Kidney epithelial cell (primary cell): ENCODE data around the gene INPP5B. TPM values are rescaled to one million over a fixed set of nuclear protein-coding genes. Genes with fewer than 3 reads are reported as not detected.
A peak's percentile ranks its signal among the peaks of the same experiment; 100 is the strongest.

Experiments used
- DNase-seq: peaks from one replicate; pipeline ENCODE4 v3.0.0-alpha.2; 2010; ENCODE audit warnings: low read depth
- H3K27me3 ChIP-seq: 2 replicates; pipeline ENCODE4 v1.6.0; 2011; ENCODE audit warnings: low read length; ENCODE audit not compliant: control insufficient read depth, insufficient read depth
- H3K36me3 ChIP-seq: 2 replicates; pipeline ENCODE4 v1.5.1; 2011; ENCODE audit warnings: low read length; ENCODE audit not compliant: control insufficient read depth, insufficient read depth
- H3K4me3 ChIP-seq: 2 replicates; pipeline ENCODE4 v1.5.1; 2011; ENCODE audit warnings: low read depth, mild to moderate bottlenecking, control low read depth, low read length
- total RNA-seq: library from RNA; depleted of rRNA; stranded (reverse); fragments of >200 nt; gene quantifications from 2 replicates; pipeline ENCODE4 v1.2.3, GENCODE V29; 2015
- TF ChIP-seq, protein P1 (sequence below): IDR thresholded peaks from 2 replicates; pipeline ENCODE4 v1.5.1; 2011; ENCODE audit warnings: mild to moderate bottlenecking, moderate library complexity, low read length, control low read depth, inconsistent platforms; ENCODE audit not compliant: insufficient read depth, poor library complexity, severe bottlenecking

Gene INPP5B
- total RNA-seq, 1 donor from 2014 or later: 18.9 TPM

DNA sequence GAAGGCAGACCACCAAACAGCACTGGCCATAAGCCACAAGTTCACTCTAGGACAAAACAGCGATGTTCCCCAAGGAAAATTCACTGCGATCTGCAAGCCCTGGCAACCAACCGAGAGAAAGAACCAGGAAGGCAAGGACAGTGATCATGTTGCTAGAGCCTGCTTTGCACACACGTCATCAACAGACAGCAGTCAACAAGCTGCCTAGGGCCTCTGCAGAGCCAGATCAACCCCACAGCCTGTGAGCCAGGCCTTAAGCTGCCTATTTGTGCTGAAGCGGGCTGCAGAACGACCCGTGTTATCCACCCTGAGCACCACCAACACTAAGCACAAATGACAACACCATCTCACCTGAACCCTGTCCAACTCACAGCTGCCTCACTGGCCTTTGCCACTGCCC, 132.6 kb downstream of the INPP5B start:
- Histone ChIP-seq H3K27me3 (no peaks in the 10 kb centered on the region), H3K36me3 (no peaks in the 10 kb centered on the region), H3K4me3 (no peak overlapping the region)
- no peak for DNase-seq
- TF ChIP-seq, protein P1, sequence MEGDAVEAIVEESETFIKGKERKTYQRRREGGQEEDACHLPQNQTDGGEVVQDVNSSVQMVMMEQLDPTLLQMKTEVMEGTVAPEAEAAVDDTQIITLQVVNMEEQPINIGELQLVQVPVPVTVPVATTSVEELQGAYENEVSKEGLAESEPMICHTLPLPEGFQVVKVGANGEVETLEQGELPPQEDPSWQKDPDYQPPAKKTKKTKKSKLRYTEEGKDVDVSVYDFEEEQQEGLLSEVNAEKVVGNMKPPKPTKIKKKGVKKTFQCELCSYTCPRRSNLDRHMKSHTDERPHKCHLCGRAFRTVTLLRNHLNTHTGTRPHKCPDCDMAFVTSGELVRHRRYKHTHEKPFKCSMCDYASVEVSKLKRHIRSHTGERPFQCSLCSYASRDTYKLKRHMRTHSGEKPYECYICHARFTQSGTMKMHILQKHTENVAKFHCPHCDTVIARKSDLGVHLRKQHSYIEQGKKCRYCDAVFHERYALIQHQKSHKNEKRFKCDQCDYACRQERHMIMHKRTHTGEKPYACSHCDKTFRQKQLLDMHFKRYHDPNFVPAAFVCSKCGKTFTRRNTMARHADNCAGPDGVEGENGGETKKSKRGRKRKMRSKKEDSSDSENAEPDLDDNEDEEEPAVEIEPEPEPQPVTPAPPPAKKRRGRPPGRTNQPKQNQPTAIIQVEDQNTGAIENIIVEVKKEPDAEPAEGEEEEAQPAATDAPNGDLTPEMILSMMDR: no peak

DNA sequence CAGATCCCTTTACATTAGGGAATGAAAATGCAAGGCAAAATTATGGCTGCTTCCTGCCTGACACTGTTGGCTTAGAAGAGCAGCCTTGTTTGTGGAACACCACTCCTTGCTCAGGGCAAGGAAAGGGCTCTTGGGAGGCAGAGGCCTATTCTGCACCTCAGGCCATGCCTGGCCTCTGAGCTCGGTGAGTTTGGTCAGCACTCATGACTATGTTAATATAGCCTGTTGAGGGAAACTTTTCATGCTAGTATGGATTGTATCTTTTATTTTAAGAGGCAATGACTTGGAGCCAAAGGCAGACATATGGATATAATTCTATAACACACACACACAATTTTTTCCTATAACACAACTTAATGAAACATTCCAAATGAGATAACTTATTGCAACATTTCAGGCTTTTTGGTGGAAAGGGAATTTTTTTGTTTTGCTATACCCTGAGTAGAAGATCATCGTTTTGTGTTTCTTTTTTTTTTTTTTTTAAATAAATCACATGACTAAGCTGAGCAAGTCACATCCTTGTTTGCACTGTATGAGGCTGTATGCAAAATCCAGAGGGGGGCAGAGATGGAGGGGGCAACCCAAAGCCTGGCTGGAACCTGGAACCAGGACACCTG, 133.2 kb downstream of the INPP5B start:
- H3K4me3 ChIP-seq: no peak overlapping the region
- DNase-seq: no peak
- H3K36me3 ChIP-seq: no peaks in the 10 kb centered on the region
- H3K27me3 ChIP-seq: no peaks in the 10 kb centered on the region
- TF ChIP-seq, protein P1: no peak

GRCh38 chr1:37811027-37811655, 135.7 kb downstream of the INPP5B start:
- H3K4me3 ChIP-seq: no peak overlapping the region
- TF ChIP-seq, protein P1: peak; percentile 97
- no peaks in the 10 kb centered on the region for H3K27me3 ChIP-seq
- peaks cover 3% of the 10 kb centered on the region for H3K36me3 ChIP-seq
- DNase-seq: no peak

Other genes starting within 250 kb of the INPP5B start
- 0.13 and 0.55 TPM in 2 replicates for gene EPHA10, start 181.9 kb downstream of the INPP5B start, total RNA-seq
- gene MANEAL, start 153.2 kb downstream of the INPP5B start, total RNA-seq: 6.4 and 8.7 TPM in 2 replicates
- 112 and 118 TPM in 2 replicates for gene C1orf122, start 139.3 kb downstream of the INPP5B start, total RNA-seq
- 48.7 and 54.7 TPM in 2 replicates for gene YRDC, start 138.8 kb downstream of the INPP5B start, total RNA-seq
- 4.3 and 5.2 TPM in 2 replicates for gene MTF1, start 87.5 kb downstream of the INPP5B start, total RNA-seq
- gene SF3A3, start 43.0 kb upstream of the INPP5B start, total RNA-seq: 50.7 and 79.6 TPM in 2 replicates
- 40.8 and 48.0 TPM in 2 replicates for gene FHL3, start 58.5 kb upstream of the INPP5B start, total RNA-seq
- 42.8 and 62.3 TPM in 2 replicates for gene UTP11, start 65.7 kb upstream of the INPP5B start, total RNA-seq
- 0.08 TPM in 1 of 2 replicates, not detected in the other for gene POU3F1, start 99.7 kb upstream of the INPP5B start, total RNA-seq